Mesothelial cell of epicardium (in vitro differentiated cells): ENCODE data around the gene EIF1. TPM values are rescaled to one million over a fixed set of nuclear protein-coding genes. Genes with fewer than 3 reads are reported as not detected.

Experiments
- DNase-seq, 2 experiments: peaks; one replicate each; pipeline ENCODE4 v3.0.0; 2021; ENCODE audit warnings: low spot score in 2 of 2; ENCODE audit not compliant: unreplicated experiment in 2 of 2
- H3K27ac Mint-ChIP-seq: 2 replicates; pipeline ENCODE4 v1.8.0; 2021; ENCODE audit warnings: mixed read lengths
- H3K27me3 Mint-ChIP-seq: 2 replicates; pipeline ENCODE4 v1.8.0; 2021; ENCODE audit warnings: low read depth, mixed read lengths
- H3K36me3 Mint-ChIP-seq: 2 replicates; pipeline ENCODE4 v1.8.0; 2021; ENCODE audit warnings: mixed read lengths
- H3K4me1 Mint-ChIP-seq: 2 replicates; pipeline ENCODE4 v1.8.0; 2021; ENCODE audit warnings: mixed read lengths
- H3K4me3 Mint-ChIP-seq: 2 replicates; pipeline ENCODE4 v1.8.0; 2021; ENCODE audit warnings: mild to moderate bottlenecking, moderate library complexity, mixed read lengths
- H3K9me3 Mint-ChIP-seq: 2 replicates; pipeline ENCODE4 v1.8.0; 2021; ENCODE audit warnings: mixed read lengths
- total RNA-seq: library from RNA; stranded (reverse); gene quantifications from 3 replicates; pipeline ENCODE4 v1.2.1, GENCODE V29; 2021
- TF ChIP-seq, protein P1 (sequence below): fragments of 200-600 bp; sonication (generic); IDR thresholded peaks from one replicate; pipeline ENCODE4 v1.5.0; 2021; ENCODE audit warnings: antibody characterized with exemption; ENCODE audit not compliant: unreplicated experiment

The EIF1 gene
- total RNA-seq, 1 donor from 2014 or later = 606 TPM

DNA sequence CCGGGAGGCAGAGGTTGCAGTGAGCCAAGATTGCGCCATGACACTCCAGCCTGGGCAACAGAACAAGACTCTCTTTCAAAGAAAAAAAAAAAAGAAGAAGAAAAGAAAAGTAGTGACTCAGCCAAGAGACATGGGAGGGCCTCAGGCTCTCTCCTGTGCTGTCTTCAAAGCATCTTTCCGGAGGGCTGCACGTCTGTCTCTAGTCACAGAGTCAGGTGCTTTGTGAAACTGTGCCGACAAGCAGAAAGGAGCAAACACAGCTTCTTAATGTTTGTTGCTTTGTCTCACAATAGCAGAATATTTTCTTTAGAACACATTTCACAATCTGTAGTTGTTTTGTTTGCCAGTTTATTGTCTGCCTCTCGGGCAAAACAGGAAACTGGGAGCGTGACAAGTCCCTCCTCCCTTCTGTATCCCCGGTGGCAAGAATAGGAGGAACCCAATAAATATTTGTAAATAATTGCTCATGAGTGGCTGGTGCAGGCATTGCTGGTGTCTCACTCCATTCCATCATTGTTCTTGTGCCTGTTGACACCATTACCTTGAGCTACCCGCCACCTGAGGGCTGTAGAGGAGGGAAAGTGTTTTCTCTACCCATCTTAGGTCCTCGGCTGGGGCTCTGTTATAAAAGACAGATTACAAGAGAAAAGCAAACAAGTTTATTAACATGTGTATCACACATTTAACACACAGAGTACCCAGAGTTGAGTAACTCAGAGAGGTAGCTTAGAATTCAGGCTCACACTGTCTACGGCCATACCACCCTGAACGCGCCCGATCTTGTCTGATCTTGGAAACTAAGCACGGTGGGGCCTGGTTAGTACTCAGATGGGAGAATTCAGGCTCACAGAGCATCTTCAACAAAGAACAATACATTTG lies 29.0 kb downstream of the EIF1 start:
- Mint-ChIP-seq H3K4me3 (no peak overlapping the region), H3K36me3 (no peaks in the 10 kb centered on the region), H3K9me3 (no peaks in the 10 kb centered on the region), H3K4me1 (peaks cover 7% of the 10 kb centered on the region), H3K27ac (peak overlapping the region; percentile 48), H3K27me3 (no peaks in the 10 kb centered on the region)
- DNase-seq = no peak
- TF ChIP-seq, protein P1, sequence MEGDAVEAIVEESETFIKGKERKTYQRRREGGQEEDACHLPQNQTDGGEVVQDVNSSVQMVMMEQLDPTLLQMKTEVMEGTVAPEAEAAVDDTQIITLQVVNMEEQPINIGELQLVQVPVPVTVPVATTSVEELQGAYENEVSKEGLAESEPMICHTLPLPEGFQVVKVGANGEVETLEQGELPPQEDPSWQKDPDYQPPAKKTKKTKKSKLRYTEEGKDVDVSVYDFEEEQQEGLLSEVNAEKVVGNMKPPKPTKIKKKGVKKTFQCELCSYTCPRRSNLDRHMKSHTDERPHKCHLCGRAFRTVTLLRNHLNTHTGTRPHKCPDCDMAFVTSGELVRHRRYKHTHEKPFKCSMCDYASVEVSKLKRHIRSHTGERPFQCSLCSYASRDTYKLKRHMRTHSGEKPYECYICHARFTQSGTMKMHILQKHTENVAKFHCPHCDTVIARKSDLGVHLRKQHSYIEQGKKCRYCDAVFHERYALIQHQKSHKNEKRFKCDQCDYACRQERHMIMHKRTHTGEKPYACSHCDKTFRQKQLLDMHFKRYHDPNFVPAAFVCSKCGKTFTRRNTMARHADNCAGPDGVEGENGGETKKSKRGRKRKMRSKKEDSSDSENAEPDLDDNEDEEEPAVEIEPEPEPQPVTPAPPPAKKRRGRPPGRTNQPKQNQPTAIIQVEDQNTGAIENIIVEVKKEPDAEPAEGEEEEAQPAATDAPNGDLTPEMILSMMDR = no peak

DNA sequence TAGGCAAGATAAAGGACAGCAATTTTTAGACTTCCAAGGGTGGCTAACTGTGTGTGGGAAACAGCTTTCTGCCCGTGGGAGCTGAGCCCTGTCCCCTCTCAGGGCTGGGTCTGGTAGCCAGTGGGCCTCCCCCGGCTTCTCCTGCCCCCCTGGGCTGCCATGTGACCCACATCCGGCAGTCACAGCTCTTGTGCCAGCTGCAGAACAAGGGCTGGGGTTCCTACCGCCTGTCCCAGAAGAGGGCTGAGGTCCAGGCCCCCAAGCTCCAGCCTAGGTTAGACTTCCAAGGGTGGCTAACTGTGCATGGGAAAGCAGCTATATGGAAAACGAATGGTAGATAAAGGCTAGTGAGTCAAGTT lies 29.6 kb downstream of the EIF1 start:
- TF ChIP-seq, protein P1 = no peak
- Mint-ChIP-seq H3K27ac (peak overlapping the region; percentile 44), H3K4me1 (peaks cover 7% of the 10 kb centered on the region), H3K27me3 (no peaks in the 10 kb centered on the region), H3K36me3 (no peaks in the 10 kb centered on the region), H3K4me3 (no peak overlapping the region), H3K9me3 (no peaks in the 10 kb centered on the region)
- DNase-seq = no peak

DNA sequence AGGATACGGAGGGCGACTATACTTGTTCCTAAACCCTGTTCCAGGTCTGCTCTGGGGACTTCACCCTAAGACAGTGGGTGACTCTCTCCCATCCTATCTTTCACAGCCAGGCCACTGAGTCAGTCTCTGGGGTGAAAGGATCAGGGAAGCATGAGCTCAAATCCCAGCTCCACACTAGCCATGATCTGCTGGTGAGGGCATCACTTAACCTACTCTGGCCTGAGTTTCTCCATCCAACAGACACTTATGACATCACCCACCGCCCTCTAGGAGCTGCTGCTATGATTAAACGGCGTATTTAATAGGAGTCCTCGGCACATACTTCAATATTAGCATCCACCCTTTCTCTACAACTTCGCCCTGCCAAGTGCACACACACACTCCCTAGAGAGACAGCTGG lies 33.5 kb downstream of the EIF1 start:
- TF ChIP-seq, protein P1 = no peak
- H3K27me3 Mint-ChIP-seq = no peaks in the 10 kb centered on the region
- no peaks in the 10 kb centered on the region for H3K9me3 Mint-ChIP-seq
- peaks cover 11% of the 10 kb centered on the region for H3K4me1 Mint-ChIP-seq
- no peak for DNase-seq
- no peak overlapping the region for H3K27ac Mint-ChIP-seq
- no peaks in the 10 kb centered on the region for H3K36me3 Mint-ChIP-seq
- H3K4me3 Mint-ChIP-seq = no peak overlapping the region

DNA sequence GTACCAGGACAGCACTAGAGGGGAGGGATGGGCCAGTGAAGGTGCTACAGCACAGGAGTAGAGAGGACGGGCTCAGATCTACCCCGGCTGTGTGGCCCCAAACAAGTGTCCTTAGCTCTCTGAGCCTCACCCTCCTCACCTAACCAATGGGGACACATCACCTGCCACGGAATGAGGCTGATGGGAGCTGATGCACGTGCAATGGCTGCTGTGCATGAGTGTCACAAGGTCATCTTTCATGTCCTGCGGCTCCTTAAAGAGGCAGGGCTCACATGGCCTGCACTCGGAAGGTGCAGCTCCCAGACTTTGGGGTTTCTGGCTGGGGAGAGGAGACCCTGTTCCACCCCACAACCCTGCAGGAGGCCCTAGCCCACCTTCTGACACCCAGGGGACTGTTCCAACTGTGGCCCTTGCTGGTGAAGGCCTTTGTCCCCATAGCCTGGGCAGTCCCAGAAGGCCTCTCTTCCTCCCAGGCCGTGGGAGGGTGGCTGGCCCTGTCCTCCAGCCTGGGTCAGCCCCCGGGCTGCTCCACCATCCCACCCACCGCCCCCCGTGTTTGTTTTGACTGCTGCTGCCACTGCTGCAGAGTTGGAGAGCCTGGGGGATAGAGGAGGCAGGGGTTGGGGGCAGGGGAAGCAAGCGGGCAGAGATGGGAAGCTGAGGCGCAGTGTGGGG lies 35.3 kb downstream of the EIF1 start:
- no peak overlapping the region for H3K4me3 Mint-ChIP-seq
- TF ChIP-seq, protein P1 = no peak
- H3K4me1 Mint-ChIP-seq = peaks cover 4% of the 10 kb centered on the region
- H3K27me3 Mint-ChIP-seq = no peaks in the 10 kb centered on the region
- DNase-seq = no peak
- H3K36me3 Mint-ChIP-seq = no peaks in the 10 kb centered on the region
- no peak overlapping the region for H3K27ac Mint-ChIP-seq
- no peaks in the 10 kb centered on the region for H3K9me3 Mint-ChIP-seq

DNA sequence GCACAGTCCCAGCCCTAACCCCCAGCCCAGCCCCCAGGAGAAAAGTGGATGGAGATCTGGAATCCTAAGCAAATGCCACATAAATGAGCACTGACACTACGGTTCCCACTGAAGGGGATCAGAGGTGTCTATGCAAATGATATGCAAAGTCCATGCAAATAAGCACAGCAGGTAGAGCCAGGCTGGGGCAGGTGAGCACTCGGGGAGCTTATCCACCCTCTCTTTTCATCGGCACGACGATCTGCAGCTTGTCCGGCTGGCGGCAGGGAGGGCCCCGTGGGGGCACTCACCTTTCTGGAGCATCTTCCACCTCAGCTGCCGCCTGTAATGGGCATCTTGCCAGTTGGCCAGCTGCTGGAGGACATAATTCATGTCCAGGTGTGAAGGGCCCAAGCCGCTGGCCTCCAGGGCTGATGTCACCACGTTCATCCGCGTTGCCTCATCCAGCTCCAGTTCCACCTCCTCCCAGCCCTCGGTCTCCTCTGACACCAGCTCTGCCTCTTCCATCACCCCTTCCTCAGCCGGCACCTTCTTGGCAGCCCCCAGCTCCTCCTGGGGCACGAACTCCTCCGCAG lies 35.9 kb downstream of the EIF1 start:
- TF ChIP-seq, protein P1 = no peak
- Mint-ChIP-seq H3K4me3 (no peak overlapping the region), H3K27ac (no peak overlapping the region), H3K4me1 (peaks cover 4% of the 10 kb centered on the region), H3K9me3 (no peaks in the 10 kb centered on the region), H3K36me3 (no peaks in the 10 kb centered on the region), H3K27me3 (no peaks in the 10 kb centered on the region)
- DNase-seq = no peak
